OCI-LY3 (cell line): ENCODE results near the gene ARL10.

Experiments
- H2AFZ ChIP-seq: fragments of 200-600, 300-600 bp; shearing (Covaris generic); 2 replicates; pipeline ENCODE4 v1.6.0; 2014; ENCODE audit warnings: antibody characterized with exemption, low read depth, low read length
- H3K27ac ChIP-seq: fragments of 200-600, 300-600 bp; sonication (generic); 2 replicates; pipeline ENCODE4 v1.5.1; 2014; ENCODE audit warnings: mild to moderate bottlenecking, low read length, moderate library complexity, mixed read lengths
- H3K27me3 ChIP-seq: fragments of 200-600, 300-600 bp; sonication (generic); 2 replicates; pipeline ENCODE4 v1.6.1; 2014; ENCODE audit warnings: low read depth, low read length, mixed read lengths
- H3K36me3 ChIP-seq: fragments of 200-600, 300-600 bp; sonication (generic); replicated peaks from 2 replicates; pipeline ENCODE3; 2014; ENCODE audit warnings: low read depth, low read length, mixed read lengths
- H3K4me1 ChIP-seq: fragments of 300-600, 200-600 bp; sonication (generic); 2 replicates; pipeline ENCODE4 v1.6.1; 2014; ENCODE audit warnings: low read length, mixed read lengths
- H3K4me2 ChIP-seq: fragments of 200-600, 300-600 bp; sonication (generic); 2 replicates; pipeline ENCODE4 v1.6.1; 2014; ENCODE audit warnings: low read length, mixed read lengths
- H3K4me3 ChIP-seq: fragments of 300-600, 200-600 bp; sonication (generic); 2 replicates; pipeline ENCODE4 v1.5.1; 2014; ENCODE audit warnings: antibody characterized with exemption, mild to moderate bottlenecking, low read length, moderate library complexity
- H3K79me2 ChIP-seq: fragments of 300-600, 200-600 bp; shearing (Covaris generic); 2 replicates; pipeline ENCODE4 v1.6.1; 2014; ENCODE audit warnings: mild to moderate bottlenecking, low read length, mixed read lengths
- H3K9ac ChIP-seq: fragments of 300-600, 200-600 bp; shearing (Covaris generic); 2 replicates; pipeline ENCODE4 v1.6.0; 2014; ENCODE audit warnings: mild to moderate bottlenecking, low read length, moderate library complexity
- H3K9me3 ChIP-seq: fragments of 200-600, 300-600 bp; shearing (Covaris generic); 2 replicates; pipeline ENCODE4 v1.6.1; 2014; ENCODE audit warnings: low read length, mixed read lengths; ENCODE audit not compliant: insufficient read depth
- H4K20me1 ChIP-seq: fragments of 200-600, 300-600 bp; sonication (generic); 2 replicates; pipeline ENCODE4 v1.6.1; 2016; ENCODE audit warnings: low read length, mixed read lengths; ENCODE audit not compliant: insufficient read depth
- CTCF ChIP-seq: fragments of 200-600, 300-600 bp; sonication (generic); IDR thresholded peaks from 2 replicates; pipeline ENCODE4 v1.5.1; 2014; ENCODE audit warnings: antibody characterized with exemption, low read length, low read depth
- EZH2phosphoT487 ChIP-seq: fragments of 200-600 bp; shearing (Covaris generic); IDR thresholded peaks from 2 replicates; pipeline ENCODE4 v1.6.1; 2018; ENCODE audit warnings: antibody characterized with exemption, mixed run types, low read depth

ARL10 gene

GRCh38 chr5:176388003-176388443 lies 22.7 kb downstream of the ARL10 start:
- peak overlapping the region; percentile 96 for H3K4me2 ChIP-seq
- H3K4me1 ChIP-seq: peaks cover 11% of the 10 kb centered on the region
- H3K9me3 ChIP-seq: no peaks in the 10 kb centered on the region
- no peaks in the 10 kb centered on the region for H4K20me1 ChIP-seq
- peaks cover 61% of the 10 kb centered on the region for H3K79me2 ChIP-seq
- peak overlapping the region; percentile 98 for H3K9ac ChIP-seq
- H3K27me3 ChIP-seq: no peaks in the 10 kb centered on the region
- TF ChIP-seq EZH2phosphoT487 (no peak), CTCF (no peak)
- H3K4me3 ChIP-seq: peak overlapping the region; percentile 96
- H3K27ac ChIP-seq: peak overlapping the region; percentile 92; the same call in 1 of the 2 replicates
- peak overlapping the region; percentile 38; the same call in 1 of the 2 replicates for H2AFZ ChIP-seq
- H3K36me3 ChIP-seq: peaks cover 56% of the 10 kb centered on the region

GRCh38 chr5:176388444-176389134 lies 23.3 kb downstream of the ARL10 start, which contains the start of the genes HIGD2A and NOP16:
TSS of gene HIGD2A (plus strand) at chr5:176388751. CDS start at chr5:176388820, 69 bp downstream.
TSS of gene NOP16 (minus strand) at chr5:176388598. CDS start at chr5:176388539, 59 bp downstream.
- Histone ChIP-seq H3K36me3 (peaks cover 51% of the 10 kb centered on the region), H3K27ac (peak within 1 kb of the TSS; percentile 92), H3K4me2 (peak within 1 kb of the TSS; percentile 96), H3K4me1 (peaks cover 11% of the 10 kb centered on the region), H3K79me2 (peaks cover 61% of the 10 kb centered on the region), H3K4me3 (peak within 1 kb of the TSS; percentile 96), H4K20me1 (no peaks in the 10 kb centered on the region), H3K9me3 (no peaks in the 10 kb centered on the region), H3K27me3 (no peaks in the 10 kb centered on the region), H2AFZ (peak within 1 kb of the TSS; percentile 94; the same call in 1 of the 2 replicates), H3K9ac (peak within 1 kb of the TSS; percentile 98)
- TF ChIP-seq CTCF: no peak
- TF ChIP-seq EZH2phosphoT487: no peak

- Histone ChIP-seq H4K20me1 (no peaks in the 10 kb centered on the region), H3K4me2 (peak overlapping the region; percentile 84), H3K79me2 (peaks cover 61% of the 10 kb centered on the region), H3K27ac (peak overlapping the region; percentile 92), H3K4me3 (peak overlapping the region; percentile 96), H3K4me1 (peaks cover 11% of the 10 kb centered on the region), H3K27me3 (no peaks in the 10 kb centered on the region), H3K36me3 (peaks cover 45% of the 10 kb centered on the region), H2AFZ (no peak overlapping the region; the same call in 1 of the 2 replicates), H3K9ac (peak overlapping the region; percentile 85), H3K9me3 (no peaks in the 10 kb centered on the region)
- TF ChIP-seq EZH2phosphoT487 (no peak), CTCF (no peak)
These were observed 24.1 kb downstream of the ARL10 start for GRCh38 chr5:176389135-176390123.

- H3K4me3 ChIP-seq: no peak overlapping the region
- H3K4me2 ChIP-seq: no peak overlapping the region
- no peaks in the 10 kb centered on the region for H4K20me1 ChIP-seq
- no peak overlapping the region for H2AFZ ChIP-seq
- no peak overlapping the region for H3K9ac ChIP-seq
- H3K36me3 ChIP-seq: peaks cover 27% of the 10 kb centered on the region
- peaks cover 41% of the 10 kb centered on the region for H3K79me2 ChIP-seq
- H3K27ac ChIP-seq: no peak overlapping the region
- peaks cover 10% of the 10 kb centered on the region for H3K4me1 ChIP-seq
- no peaks in the 10 kb centered on the region for H3K27me3 ChIP-seq
- TF ChIP-seq EZH2phosphoT487 (no peak), CTCF (no peak)
- no peaks in the 10 kb centered on the region for H3K9me3 ChIP-seq
These were observed 26.2 kb downstream of the ARL10 start for GRCh38 chr5:176391479-176391878.
